ENCODE data around the gene TMEM196.
A peak's percentile ranks its signal among the peaks of the same experiment; 100 is the strongest.
"Not testable (repeated sequence)": the region's sequence is repeated elsewhere in the genome, so short reads cannot be mapped to it uniquely, and the experiment has no call there.

Gene TMEM196

GRCh38 chr7:19692111-19692828 is 81.1 kb downstream of the TMEM196 start:
- DNase-seq (ENCODE audit: low read depth): no peak
- TF ChIP-seq CTCF (conservative IDR thresholded peaks at IDR 0.05; ENCODE audit: low read length): no peak
- no peak overlapping the region for H3K4me3 ChIP-seq (ENCODE audit: low read length)

GRCh38 chr7:19690736-19691135 is 82.7 kb downstream of the TMEM196 start:
- TF ChIP-seq CTCF (conservative IDR thresholded peaks at IDR 0.05; ENCODE audit: low read length): no peak
- DNase-seq (ENCODE audit: low read depth): no peak
- no peak overlapping the region for H3K4me3 ChIP-seq (ENCODE audit: low read length)

GRCh38 chr7:19689130-19689529 is 84.3 kb downstream of the TMEM196 start:
- DNase-seq (ENCODE audit: low read depth); H3K4me3 ChIP-seq (ENCODE audit: low read length): not testable (repeated sequence)

GRCh38 chr7:19681596-19681995 is 91.8 kb downstream of the TMEM196 start:
- no peak for TF ChIP-seq CTCF (conservative IDR thresholded peaks at IDR 0.05; ENCODE audit: low read length)
- no peak overlapping the region for H3K4me3 ChIP-seq (ENCODE audit: low read length)
- DNase-seq (ENCODE audit: low read depth): no peak

GRCh38 chr7:19677180-19677579 is 96.2 kb downstream of the TMEM196 start:
- no peak for TF ChIP-seq CTCF (conservative IDR thresholded peaks at IDR 0.05; ENCODE audit: low read length)
- no peak overlapping the region for H3K4me3 ChIP-seq (ENCODE audit: low read length)
- peak; percentile 27 for DNase-seq (ENCODE audit: low read depth)

- no peak overlapping the region for H3K4me3 ChIP-seq (ENCODE audit: low read length)
- DNase-seq (ENCODE audit: low read depth): no peak
- TF ChIP-seq CTCF (conservative IDR thresholded peaks at IDR 0.05; ENCODE audit: low read length): no peak
Observed at GRCh38 chr7:19675816-19676215, 97.6 kb downstream of the TMEM196 start.

GRCh38 chr7:19674266-19674960 is 99.0 kb downstream of the TMEM196 start:
- peak; percentile 23 for DNase-seq (ENCODE audit: low read depth)
- no peak for TF ChIP-seq CTCF (conservative IDR thresholded peaks at IDR 0.05; ENCODE audit: low read length)
- H3K4me3 ChIP-seq (ENCODE audit: low read length): no peak overlapping the region
